ENCODE measurements around the gene ACTR2.

- TF ChIP-seq, protein P1, sequence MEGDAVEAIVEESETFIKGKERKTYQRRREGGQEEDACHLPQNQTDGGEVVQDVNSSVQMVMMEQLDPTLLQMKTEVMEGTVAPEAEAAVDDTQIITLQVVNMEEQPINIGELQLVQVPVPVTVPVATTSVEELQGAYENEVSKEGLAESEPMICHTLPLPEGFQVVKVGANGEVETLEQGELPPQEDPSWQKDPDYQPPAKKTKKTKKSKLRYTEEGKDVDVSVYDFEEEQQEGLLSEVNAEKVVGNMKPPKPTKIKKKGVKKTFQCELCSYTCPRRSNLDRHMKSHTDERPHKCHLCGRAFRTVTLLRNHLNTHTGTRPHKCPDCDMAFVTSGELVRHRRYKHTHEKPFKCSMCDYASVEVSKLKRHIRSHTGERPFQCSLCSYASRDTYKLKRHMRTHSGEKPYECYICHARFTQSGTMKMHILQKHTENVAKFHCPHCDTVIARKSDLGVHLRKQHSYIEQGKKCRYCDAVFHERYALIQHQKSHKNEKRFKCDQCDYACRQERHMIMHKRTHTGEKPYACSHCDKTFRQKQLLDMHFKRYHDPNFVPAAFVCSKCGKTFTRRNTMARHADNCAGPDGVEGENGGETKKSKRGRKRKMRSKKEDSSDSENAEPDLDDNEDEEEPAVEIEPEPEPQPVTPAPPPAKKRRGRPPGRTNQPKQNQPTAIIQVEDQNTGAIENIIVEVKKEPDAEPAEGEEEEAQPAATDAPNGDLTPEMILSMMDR (IDR thresholded peaks at IDR 0.05), result no peak
- no peak for TF ChIP-seq POLR2A (IDR thresholded peaks at IDR 0.05)
Measured at GRCh38 chr2:65263262-65263661, 35.6 kb downstream of the ACTR2 start.
